HG03432 (cell line): ENCODE measurements around the gene RARA.

Source experiments
- ATAC-seq: cut with Tn5 transposase; IDR thresholded peaks from one replicate; pipeline ENCODE4 v1.9.1; 2021; ENCODE audit warnings: mild to moderate bottlenecking, moderate library complexity; ENCODE audit not compliant: unreplicated experiment

RARA gene

DNA sequence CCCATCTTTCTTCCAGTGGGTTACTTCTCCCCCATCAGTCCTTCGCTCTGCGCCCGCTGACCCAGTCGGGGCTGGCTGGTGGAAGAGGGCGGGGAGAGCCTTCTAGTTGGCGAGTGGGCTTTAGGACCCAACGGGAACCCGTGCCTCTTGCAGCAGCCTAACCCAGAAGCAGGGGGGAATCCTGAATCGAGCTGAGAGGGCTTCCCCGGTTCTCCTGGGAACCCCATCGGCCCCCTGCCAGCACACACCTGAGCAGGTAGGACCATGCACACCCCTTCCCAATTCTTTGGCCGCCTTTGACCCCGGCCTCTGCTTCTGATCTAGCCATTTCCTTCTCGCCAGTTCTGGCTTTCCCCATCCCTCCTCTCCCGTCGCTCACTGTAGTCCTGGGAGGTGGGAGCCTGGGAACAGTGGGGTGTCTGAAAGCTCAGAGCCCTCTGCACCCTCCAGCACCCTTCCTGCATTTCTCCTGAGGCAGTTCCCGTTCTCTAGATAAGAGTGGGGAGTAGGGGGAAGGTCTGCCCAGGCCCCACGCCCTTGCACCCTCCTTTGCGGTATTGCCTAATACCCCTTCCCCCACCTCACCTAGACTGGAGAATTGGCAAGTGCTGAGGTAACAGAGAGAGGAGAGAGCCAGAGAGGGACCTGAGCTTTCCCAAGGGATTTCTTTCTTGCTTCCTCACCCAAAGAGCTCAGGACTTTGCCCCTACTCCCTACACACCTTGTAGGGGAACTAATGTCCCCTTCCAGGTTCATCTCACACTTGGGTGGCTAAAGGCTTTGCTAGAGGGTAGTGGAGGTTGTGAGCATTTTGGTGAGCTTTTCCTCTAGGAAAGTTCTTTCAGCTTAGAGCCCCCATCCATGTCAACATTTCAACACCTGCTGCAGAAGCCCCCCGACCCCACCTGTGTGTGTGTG is at the start of gene RARA:
RARA (plus strand) TSS at position 150 of the 918 bp plus-strand sequence. CDS start 22,039 bp downstream, outside the sequence.
- peak; percentile 37 for ATAC-seq

DNA sequence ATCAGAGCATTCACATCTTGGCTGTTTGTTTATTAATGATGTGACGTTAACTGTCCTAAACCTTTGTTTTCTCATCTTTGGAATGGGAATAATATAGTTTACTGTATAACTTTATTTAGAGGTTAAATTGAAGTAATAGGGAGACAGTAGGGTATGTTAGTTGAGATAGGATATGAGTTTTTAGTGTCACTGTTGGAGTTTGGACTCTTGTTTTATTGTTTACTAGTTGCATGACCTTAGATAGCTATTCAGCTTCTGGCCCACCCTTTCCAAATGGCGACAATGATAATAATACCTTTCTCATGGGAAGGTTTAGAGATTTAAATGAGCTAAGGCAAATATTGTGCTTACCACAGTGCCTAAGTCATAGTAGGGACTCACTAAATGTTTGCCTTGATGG is 49.5 kb upstream of the RARA start:
- ATAC-seq, result no peak

GRCh38 chr17:40260528-40260927 is 48.5 kb upstream of the RARA start:
- no peak for ATAC-seq

DNA sequence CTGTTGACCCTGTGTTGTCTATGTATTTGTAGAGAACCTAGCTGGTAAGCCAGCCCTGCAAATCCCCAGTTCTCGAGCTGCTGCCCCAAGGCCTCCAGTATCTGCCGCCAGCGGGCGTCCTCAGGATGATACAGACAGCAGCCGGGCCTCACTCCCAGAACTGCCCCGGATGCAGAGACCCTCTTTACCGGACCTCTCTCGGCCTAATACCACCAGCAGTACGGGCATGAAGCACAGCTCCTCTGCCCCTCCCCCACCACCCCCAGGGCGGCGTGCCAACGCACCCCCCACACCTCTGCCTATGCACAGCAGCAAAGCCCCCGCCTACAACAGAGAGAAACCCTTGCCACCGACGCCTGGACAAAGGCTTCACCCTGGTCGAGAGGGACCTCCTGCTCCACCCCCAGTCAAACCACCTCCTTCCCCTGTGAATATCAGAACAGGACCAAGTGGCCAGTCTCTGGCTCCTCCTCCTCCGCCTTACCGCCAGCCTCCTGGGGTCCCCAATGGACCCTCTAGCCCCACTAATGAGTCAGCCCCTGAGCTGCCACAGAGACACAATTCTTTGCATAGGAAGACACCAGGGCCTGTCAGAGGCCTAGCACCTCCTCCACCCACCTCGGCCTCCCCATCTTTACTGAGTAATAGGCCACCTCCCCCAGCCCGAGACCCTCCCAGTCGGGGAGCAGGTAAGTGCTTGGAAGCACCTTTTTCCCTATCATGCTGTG is 44.4 kb upstream of the RARA start:
- no peak for ATAC-seq

- no peak for ATAC-seq
Measured at GRCh38 chr17:40265337-40265736, 43.6 kb upstream of the RARA start.

- ATAC-seq, result no peak
Measured at GRCh38 chr17:40266882-40267281, 42.1 kb upstream of the RARA start.

GRCh38 chr17:40268141-40268712 is 40.8 kb upstream of the RARA start:
- ATAC-seq, result no peak

GRCh38 chr17:40278414-40278813 is 30.6 kb upstream of the RARA start:
- no peak for ATAC-seq

GRCh38 chr17:40279402-40279801 is 29.6 kb upstream of the RARA start:
- ATAC-seq, result no peak

DNA sequence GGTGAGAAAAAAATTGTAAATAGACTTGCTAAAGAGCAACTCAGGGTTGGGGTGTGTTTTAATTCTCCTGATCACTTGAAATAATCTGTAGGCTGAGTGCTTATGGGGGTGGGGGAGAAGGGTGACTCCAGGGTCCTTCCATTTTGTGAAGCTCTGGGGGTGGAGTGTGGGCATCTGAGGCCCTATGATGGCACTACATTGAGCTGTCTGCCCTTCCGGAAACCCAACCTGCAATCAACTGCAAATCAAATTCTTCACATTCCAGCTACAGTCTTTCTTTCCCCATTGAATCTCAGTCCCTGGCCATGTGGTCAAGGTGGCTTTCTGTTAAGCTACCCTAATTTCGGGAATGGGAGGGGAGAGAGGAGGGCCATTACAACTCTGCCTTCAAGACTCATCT is 27.3 kb upstream of the RARA start:
- ATAC-seq, result no peak

DNA sequence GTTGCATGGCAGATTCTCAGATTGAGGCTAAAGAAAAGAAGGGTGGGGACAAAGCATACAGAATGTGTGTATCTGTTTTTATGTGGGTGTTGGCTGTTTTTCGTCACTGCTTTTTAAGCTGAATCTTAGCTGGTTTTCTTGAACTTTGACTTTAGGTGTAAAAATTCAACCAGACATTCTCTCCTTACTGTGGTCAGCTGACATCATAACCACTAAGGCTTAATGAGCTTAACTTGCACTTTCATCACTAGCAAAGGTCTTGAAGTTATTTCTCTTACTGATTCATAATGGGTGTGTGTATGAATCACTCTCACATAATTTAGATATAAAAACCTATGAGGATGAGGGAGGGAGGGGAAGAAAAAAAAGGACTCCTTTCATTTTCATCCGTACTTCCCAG is 25.3 kb upstream of the RARA start:
- ATAC-seq, result no peak

- no peak for ATAC-seq
Measured at GRCh38 chr17:40284085-40284713, 24.8 kb upstream of the RARA start.

DNA sequence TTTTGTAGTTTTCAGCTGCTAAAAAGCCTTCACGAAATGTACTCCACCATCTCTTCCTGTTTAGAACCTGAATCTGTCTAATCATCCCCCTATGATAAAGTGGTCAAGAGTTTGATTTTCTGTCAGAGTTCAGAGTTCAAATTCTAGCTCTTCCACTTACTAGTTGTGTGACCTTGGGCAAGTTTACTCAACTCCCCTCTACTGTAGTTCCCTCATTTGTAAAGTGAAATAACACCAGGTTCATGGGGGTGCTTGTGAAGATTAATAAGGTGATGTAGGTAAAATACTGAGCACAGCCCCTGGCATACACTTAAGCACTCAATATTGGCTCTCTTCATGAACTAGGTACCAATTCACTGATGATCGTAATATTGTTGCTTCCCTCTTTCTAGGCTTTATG is 22.5 kb upstream of the RARA start:
- no peak for ATAC-seq

DNA sequence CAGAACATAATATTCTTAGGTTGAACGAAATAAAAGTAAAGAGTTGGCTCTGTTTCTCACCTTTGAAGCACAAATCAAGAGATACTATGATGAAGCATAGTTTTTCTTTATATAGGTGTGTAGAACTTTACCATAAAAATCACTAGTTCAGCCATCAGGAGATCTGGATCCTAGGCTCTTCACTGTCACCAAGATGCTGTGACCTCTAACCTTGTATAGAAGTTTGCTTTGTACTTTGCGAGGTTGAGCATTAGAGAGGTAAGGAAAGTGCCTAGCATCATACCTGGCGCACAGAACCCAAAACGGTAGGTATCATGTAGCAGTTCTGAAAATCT is 21.9 kb upstream of the RARA start:
- ATAC-seq, result no peak

GRCh38 chr17:40287494-40288369 is 21.2 kb upstream of the RARA start, which contains the start of gene CDC6:
TSS of gene CDC6 (plus strand) at chr17:40287879. CDS start at chr17:40289421, 1,542 bp downstream.
- ATAC-seq, result peak; percentile 91

- no peak for ATAC-seq
Measured at GRCh38 chr17:40290629-40291280, 18.2 kb upstream of the RARA start.

DNA sequence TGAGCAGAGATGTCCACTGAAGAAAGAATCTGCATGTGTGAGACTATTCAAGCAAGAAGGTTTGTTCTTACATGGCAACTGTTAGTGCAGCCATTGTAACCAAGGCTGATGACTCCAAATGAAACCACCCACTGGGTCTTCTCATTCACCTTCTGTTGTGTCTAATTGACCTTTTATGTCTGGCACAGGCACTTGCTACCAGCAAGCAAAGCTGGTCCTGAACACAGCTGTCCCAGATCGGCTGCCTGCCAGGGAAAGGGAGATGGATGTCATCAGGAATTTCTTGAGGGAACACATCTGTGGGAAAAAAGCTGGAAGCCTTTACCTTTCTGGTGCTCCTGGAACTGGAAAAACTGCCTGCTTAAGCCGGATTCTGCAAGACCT is 17.7 kb upstream of the RARA start:
- no peak for ATAC-seq

DNA sequence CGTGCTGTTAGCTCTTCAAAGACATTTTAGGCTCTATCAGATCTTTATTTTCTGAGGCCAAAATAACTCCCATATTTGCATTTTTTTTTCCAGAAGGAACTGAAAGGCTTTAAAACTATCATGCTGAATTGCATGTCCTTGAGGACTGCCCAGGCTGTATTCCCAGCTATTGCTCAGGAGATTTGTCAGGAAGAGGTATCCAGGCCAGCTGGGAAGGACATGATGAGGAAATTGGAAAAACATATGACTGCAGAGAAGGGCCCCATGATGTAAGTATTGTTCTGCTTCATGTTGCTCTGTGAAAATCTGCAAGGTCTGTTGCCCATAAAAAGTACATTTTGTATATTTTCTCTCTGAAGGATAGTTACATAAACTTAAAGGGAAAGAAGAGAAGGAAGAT is 15.6 kb upstream of the RARA start:
- ATAC-seq, result no peak

DNA sequence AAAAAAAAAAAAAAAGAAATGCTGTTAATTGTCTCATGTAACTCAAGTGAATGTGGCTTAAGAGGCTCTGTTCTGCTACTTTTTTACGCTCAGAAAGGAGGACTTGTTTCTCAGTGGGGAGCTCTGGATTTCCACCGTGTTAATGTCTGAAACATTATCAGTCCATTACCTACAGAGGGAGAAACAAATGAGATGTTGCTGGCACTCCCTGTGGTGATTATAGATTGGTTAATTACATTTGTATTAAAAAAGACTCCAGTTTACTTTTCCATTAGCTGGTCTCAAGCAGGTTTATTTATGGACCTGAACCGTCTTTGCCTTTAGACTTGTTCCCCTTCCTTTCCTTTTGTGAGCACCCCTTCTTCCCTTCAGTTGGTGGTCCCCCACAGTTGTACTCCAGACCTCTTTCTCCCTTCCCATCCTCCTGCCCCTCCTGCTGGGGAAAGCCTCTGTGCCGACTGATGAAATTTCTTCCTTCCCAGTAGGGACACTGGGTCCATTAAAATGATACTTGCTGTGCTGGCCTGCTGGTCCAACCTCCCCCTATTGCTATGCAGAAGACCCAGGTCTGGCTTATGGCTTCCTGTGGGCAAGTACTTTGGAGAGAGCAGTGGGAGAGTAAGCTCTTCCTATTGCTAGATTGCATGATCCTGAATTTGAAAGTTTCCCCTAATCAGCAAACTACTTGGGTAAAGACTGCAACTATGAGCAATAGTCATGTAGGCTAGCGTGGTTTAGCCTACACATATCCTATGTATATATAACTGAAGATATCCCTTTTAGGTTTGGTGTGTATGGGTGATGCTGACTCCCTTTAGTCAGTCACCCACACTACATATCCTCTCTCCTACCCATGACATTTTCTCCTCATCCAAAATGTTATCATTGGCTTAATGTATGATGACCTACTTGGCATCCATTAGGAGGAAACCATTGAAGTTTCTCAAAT is 13.2 kb upstream of the RARA start:
- no peak for ATAC-seq
